ENCODE data around the gene ZFAND3.

Gene ZFAND3

DNA sequence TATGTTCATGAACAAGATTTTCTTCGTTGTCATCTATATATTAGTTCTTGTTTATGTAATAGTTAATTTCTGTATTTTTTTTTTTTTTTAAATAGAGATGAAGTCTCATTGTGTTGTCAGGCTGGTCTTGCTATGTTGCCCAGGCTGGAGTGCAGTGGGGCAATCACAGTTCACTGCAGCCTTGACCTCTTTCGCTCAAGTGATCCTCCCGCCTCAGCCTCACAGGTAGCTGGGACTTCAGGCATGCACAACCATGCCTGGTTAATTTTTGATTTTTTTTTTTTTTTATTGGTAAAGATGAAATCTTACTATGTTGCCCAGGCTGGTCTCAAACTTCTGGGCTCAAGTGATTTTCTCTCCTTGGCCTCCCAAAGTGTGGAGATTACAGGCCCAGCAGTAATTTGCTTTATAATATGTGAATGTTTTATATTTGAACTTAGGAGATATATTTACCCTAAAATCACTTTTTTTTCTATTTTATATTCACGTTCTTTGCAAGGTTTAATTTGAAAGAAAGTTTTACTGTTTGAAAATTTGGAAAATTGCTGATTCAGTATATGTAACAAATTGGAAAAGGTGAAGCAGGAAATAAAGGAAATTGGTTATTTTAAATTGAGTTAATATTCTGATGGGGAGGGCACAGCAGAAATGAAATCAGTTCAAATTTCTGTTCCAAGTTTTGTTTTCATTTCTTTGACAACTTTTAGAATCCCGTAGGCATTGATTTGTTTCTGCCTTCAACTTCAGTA, 56.2 kb downstream of the ZFAND3 start:
- Histone ChIP-seq H3K36me3 (ENCODE audit: insufficient read depth, low read length) (no peaks in the 10 kb centered on the region), H3K4me3 (ENCODE audit: low read depth in 1 of 2, low read length in 2 of 2) (no peak overlapping the region), H3K9me3 (ENCODE audit: insufficient read depth, low read length, severe bottlenecking) (peaks cover 3% of the 10 kb centered on the region), H3K27me3 (ENCODE audit: insufficient read depth, low read length, poor library complexity) (no peaks in the 10 kb centered on the region), H2AFZ (ENCODE audit: low read depth, low read length) (no peak overlapping the region), H3K4me1 (ENCODE audit: insufficient read depth, low read length) (no peaks in the 10 kb centered on the region), H4K20me1 (ENCODE audit: insufficient read depth, low read length) (peaks cover 71% of the 10 kb centered on the region), H3K79me2 (ENCODE audit: insufficient read depth, low read length) (peaks cover 97% of the 10 kb centered on the region), H3K27ac (ENCODE audit: low read length) (no peak overlapping the region), H3K9ac (ENCODE audit: low read depth, low read length) (no peak overlapping the region), H3K4me2 (ENCODE audit: insufficient read depth, low read length) (no peak overlapping the region)
- no peak for TF ChIP-seq EZH2 (IDR thresholded peaks at IDR 0.05; ENCODE audit: borderline replicate concordance, low read depth, low read length, severe bottlenecking)
- TF ChIP-seq, protein P1, sequence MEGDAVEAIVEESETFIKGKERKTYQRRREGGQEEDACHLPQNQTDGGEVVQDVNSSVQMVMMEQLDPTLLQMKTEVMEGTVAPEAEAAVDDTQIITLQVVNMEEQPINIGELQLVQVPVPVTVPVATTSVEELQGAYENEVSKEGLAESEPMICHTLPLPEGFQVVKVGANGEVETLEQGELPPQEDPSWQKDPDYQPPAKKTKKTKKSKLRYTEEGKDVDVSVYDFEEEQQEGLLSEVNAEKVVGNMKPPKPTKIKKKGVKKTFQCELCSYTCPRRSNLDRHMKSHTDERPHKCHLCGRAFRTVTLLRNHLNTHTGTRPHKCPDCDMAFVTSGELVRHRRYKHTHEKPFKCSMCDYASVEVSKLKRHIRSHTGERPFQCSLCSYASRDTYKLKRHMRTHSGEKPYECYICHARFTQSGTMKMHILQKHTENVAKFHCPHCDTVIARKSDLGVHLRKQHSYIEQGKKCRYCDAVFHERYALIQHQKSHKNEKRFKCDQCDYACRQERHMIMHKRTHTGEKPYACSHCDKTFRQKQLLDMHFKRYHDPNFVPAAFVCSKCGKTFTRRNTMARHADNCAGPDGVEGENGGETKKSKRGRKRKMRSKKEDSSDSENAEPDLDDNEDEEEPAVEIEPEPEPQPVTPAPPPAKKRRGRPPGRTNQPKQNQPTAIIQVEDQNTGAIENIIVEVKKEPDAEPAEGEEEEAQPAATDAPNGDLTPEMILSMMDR (IDR thresholded peaks at IDR 0.05; ENCODE audit: borderline replicate concordance, extremely low read depth, low read length, poor library complexity, severe bottlenecking), result no peak
- ATAC-seq (ENCODE audit: insufficient read depth, low read depth), result no peak
- no peak for DNase-seq

- Histone ChIP-seq H3K79me2 (ENCODE audit: insufficient read depth, low read length) (peaks cover 95% of the 10 kb centered on the region), H3K27ac (ENCODE audit: low read length) (no peak overlapping the region), H3K9me3 (ENCODE audit: insufficient read depth, low read length, severe bottlenecking) (no peaks in the 10 kb centered on the region), H2AFZ (ENCODE audit: low read depth, low read length) (no peak overlapping the region), H3K4me3 (ENCODE audit: low read depth in 1 of 2, low read length in 2 of 2) (no peak overlapping the region), H3K27me3 (ENCODE audit: insufficient read depth, low read length, poor library complexity) (no peaks in the 10 kb centered on the region), H3K36me3 (ENCODE audit: insufficient read depth, low read length) (no peaks in the 10 kb centered on the region), H3K9ac (ENCODE audit: low read depth, low read length) (no peak overlapping the region), H3K4me2 (ENCODE audit: insufficient read depth, low read length) (no peak overlapping the region), H3K4me1 (ENCODE audit: insufficient read depth, low read length) (no peaks in the 10 kb centered on the region), H4K20me1 (ENCODE audit: insufficient read depth, low read length) (peaks cover 75% of the 10 kb centered on the region)
- TF ChIP-seq, protein P1 (IDR thresholded peaks at IDR 0.05; ENCODE audit: borderline replicate concordance, extremely low read depth, low read length, poor library complexity, severe bottlenecking), result no peak
- no peak for TF ChIP-seq EZH2 (IDR thresholded peaks at IDR 0.05; ENCODE audit: borderline replicate concordance, low read depth, low read length, severe bottlenecking)
- ATAC-seq (ENCODE audit: insufficient read depth, low read depth) (no peak), DNase-seq (no peak)
These were observed 57.3 kb downstream of the ZFAND3 start for GRCh38 chr6:37876843-37877242.

- TF ChIP-seq, protein P1 (IDR thresholded peaks at IDR 0.05; ENCODE audit: borderline replicate concordance, extremely low read depth, low read length, poor library complexity, severe bottlenecking), result no peak
- DNase-seq (no peak), ATAC-seq (ENCODE audit: insufficient read depth, low read depth) (no peak)
- Histone ChIP-seq H3K36me3 (ENCODE audit: insufficient read depth, low read length) (no peaks in the 10 kb centered on the region), H3K27me3 (ENCODE audit: insufficient read depth, low read length, poor library complexity) (no peaks in the 10 kb centered on the region), H3K4me2 (ENCODE audit: insufficient read depth, low read length) (no peak overlapping the region), H3K4me3 (ENCODE audit: low read depth in 1 of 2, low read length in 2 of 2) (no peak overlapping the region), H2AFZ (ENCODE audit: low read depth, low read length) (no peak overlapping the region), H3K79me2 (ENCODE audit: insufficient read depth, low read length) (peaks cover 95% of the 10 kb centered on the region), H3K9ac (ENCODE audit: low read depth, low read length) (no peak overlapping the region), H4K20me1 (ENCODE audit: insufficient read depth, low read length) (peaks cover 75% of the 10 kb centered on the region), H3K27ac (ENCODE audit: low read length) (no peak overlapping the region), H3K9me3 (ENCODE audit: insufficient read depth, low read length, severe bottlenecking) (no peaks in the 10 kb centered on the region), H3K4me1 (ENCODE audit: insufficient read depth, low read length) (no peaks in the 10 kb centered on the region)
These were observed 58.0 kb downstream of the ZFAND3 start for GRCh38 chr6:37877373-37878149.
